B cell (primary cell): ENCODE data around the gene IZUMO1. TPM values are rescaled to one million over a fixed set of nuclear protein-coding genes. Genes with fewer than 3 reads are reported as not detected.

Source experiments
- ATAC-seq: fragments of 200-7000 bp; cut with Tn5 transposase; one replicate; pipeline ENCODE4 v1.10.0; 2021; ENCODE audit warnings: low read depth, mild to moderate bottlenecking, moderate number of reproducible peaks, moderate library complexity
- CTCF ChIA-PET: fragments of 350-600 bp; sonication (Branson Sonifier 250); formaldehyde crosslinking; loops from one replicate; lab custom pipeline; 2021; ENCODE audit warnings: antibody characterized with exemption, inconsistent platforms; lab: Charles Lee
- POLR2A ChIA-PET: fragments of 350-600 bp; sonication (Branson Sonifier 250); formaldehyde crosslinking; loops from one replicate; lab custom pipeline; 2021; ENCODE audit warnings: antibody characterized with exemption; lab: Charles Lee
- DNase-seq: peaks from one replicate; pipeline ENCODE4 v3.0.0; 2013
- H2AFZ ChIP-seq: 2 replicates; pipeline ENCODE4 v1.6.1; 2012; ENCODE audit warnings: mild to moderate bottlenecking, low read depth, low read length; ENCODE audit not compliant: insufficient read depth, poor library complexity, severe bottlenecking
- H3K27ac ChIP-seq, 2 donors: 1 replicate in 1 of 2; 2 replicates in 1 of 2; pipeline ENCODE4 v1.5.1; 2012 to 2013; ENCODE audit warnings: low read length in 2 of 2, mild to moderate bottlenecking in 2 of 2, moderate library complexity in 1 of 2
- H3K27me3 ChIP-seq, 4 experiments: fragments of 200-600 bp in 1 of 4; sonication (generic) in 1 of 4; replicated peaks in 1 of 4; 1 replicate in 2 of 4; 2 replicates in 2 of 4; pipeline versions ENCODE4 v1.6.1 to v1.7.0; 2013 to 2016; ENCODE audit warnings: low read length in 3 of 4, mild to moderate bottlenecking in 2 of 4, mixed read lengths in 1 of 4, moderate library complexity in 1 of 4; ENCODE audit not compliant: insufficient read depth in 4 of 4, control insufficient read depth in 3 of 4; ENCODE audit errors: control extremely low read depth in 1 of 4
- H3K36me3 ChIP-seq, 2 experiments: replicated peaks in 1 of 2; 1 replicate in 1 of 2; 2 replicates in 1 of 2; pipeline versions ENCODE4 v1.6.1 to v1.7.1; 2013; ENCODE audit warnings: low read length in 1 of 2; ENCODE audit not compliant: insufficient read depth in 2 of 2, control insufficient read depth in 1 of 2; ENCODE audit errors: control extremely low read depth in 1 of 2, extremely low read depth in 1 of 2
- H3K4me1 ChIP-seq, 2 donors: fragments of 200-600 bp in 1 of 2; sonication (generic) in 1 of 2; 1 replicate in 1 of 2; 2 replicates in 1 of 2; pipeline versions ENCODE4 v1.5.1 to v1.6.1; 2013 to 2017; ENCODE audit warnings: low read length in 2 of 2; ENCODE audit not compliant: control insufficient read depth in 2 of 2, insufficient read depth in 2 of 2
- H3K4me2 ChIP-seq: replicated peaks from 2 replicates; pipeline ENCODE3; 2012; ENCODE audit warnings: mild to moderate bottlenecking, low read depth, low read length; ENCODE audit not compliant: poor library complexity, severe bottlenecking
- H3K4me3 ChIP-seq, 5 experiments: fragments of 200-600 bp in 1 of 5; sonication (generic) in 1 of 5; 1 replicate in 3 of 5; 2 replicates in 2 of 5; pipeline versions ENCODE4 v1.5.1 to v1.7.0; 2011 to 2016; ENCODE audit warnings: low read length in 4 of 5, mild to moderate bottlenecking in 4 of 5, low read depth in 2 of 5, control low read depth in 1 of 5, moderate library complexity in 1 of 5; ENCODE audit not compliant: insufficient read depth in 1 of 5; ENCODE audit errors: control extremely low read depth in 1 of 5, extremely low read depth in 1 of 5
- H3K79me2 ChIP-seq: fragments of 200-600 bp; sonication (generic); one replicate; pipeline ENCODE4 v1.6.0; 2016; ENCODE audit warnings: low read length; ENCODE audit not compliant: control insufficient read depth, insufficient read depth
- H3K9ac ChIP-seq: fragments of 200-600 bp; sonication (generic); 2 replicates; pipeline ENCODE4 v1.6.1; 2017; ENCODE audit warnings: mild to moderate bottlenecking, low read length, moderate library complexity
- H3K9me3 ChIP-seq, 3 donors: one replicate each; pipeline versions ENCODE4 v1.6.1 to v1.7.1; 2013; ENCODE audit warnings: low read length in 2 of 3; ENCODE audit not compliant: control insufficient read depth in 2 of 3, insufficient read depth in 1 of 3; ENCODE audit errors: control extremely low read depth in 1 of 3
- H4K20me1 ChIP-seq: 2 replicates; pipeline ENCODE4 v1.6.0; 2012; ENCODE audit warnings: mild to moderate bottlenecking, low read length; ENCODE audit not compliant: insufficient read depth, control insufficient read depth, poor library complexity, severe bottlenecking
- H3K27ac Mint-ChIP-seq: one replicate; pipeline ENCODE4 v1.8.0; 2021; ENCODE audit warnings: mixed read lengths
- H3K27me3 Mint-ChIP-seq: one replicate; pipeline ENCODE4 v1.8.0; 2021; ENCODE audit warnings: mixed read lengths
- H3K4me1 Mint-ChIP-seq: one replicate; pipeline ENCODE4 v1.8.0; 2021; ENCODE audit warnings: mixed read lengths
- H3K4me3 Mint-ChIP-seq: one replicate; pipeline ENCODE4 v1.8.0; 2021; ENCODE audit warnings: mixed read lengths
- H3K9me3 Mint-ChIP-seq: one replicate; pipeline ENCODE4 v1.8.0; 2022; ENCODE audit warnings: mixed read lengths; ENCODE audit not compliant: insufficient read depth
- EZH2 ChIP-seq: IDR thresholded peaks from 2 replicates; pipeline ENCODE4 v1.6.1; 2012; ENCODE audit warnings: borderline replicate concordance, low read depth, mild to moderate bottlenecking, moderate library complexity, low read length; ENCODE audit not compliant: insufficient read depth, poor library complexity, severe bottlenecking
- WGBS: methylation state at CpG from one replicate; pipeline ENCODE4 v1.1.5; 2013; ENCODE audit warnings: missing lambda C conversion rate; ENCODE audit not compliant: insufficient coverage; 5-methylcytosine and 5-hydroxymethylcytosine counted together
- intact Hi-C: fragments of 100-400 bp; cut with micrococcal nuclease; formaldehyde crosslinking; loops from one replicate; pipeline ENCODE4 v1.10.0; 2022
- polyA plus RNA-seq: library from polyadenylated mRNA; depleted of rRNA; stranded (reverse); fragments of >200 nt; gene quantifications from 2 replicates; pipeline ENCODE4 v1.2.3, GENCODE V29; 2012
- total RNA-seq, 2 donors: library from RNA; stranded (reverse); fragments of 120-200 nt in 1 of 2; gene quantifications; 1 replicate in 1 of 2; 2 replicates in 1 of 2; pipeline versions ENCODE4 v1.2.3 to v1.2.4, GENCODE V29; 2013 to 2022
- TF ChIP-seq, protein P1 (sequence below): fragments of 200-600 bp; IDR thresholded peaks from one replicate; pipeline ENCODE4 v1.8.0; 2022; ENCODE audit warnings: antibody characterized with exemption, mild to moderate bottlenecking

The IZUMO1 gene
- total and polyA plus RNA-seq, 2 donors (not counting 1 experiment from before 2014, with no cell fraction given): not detected

DNA sequence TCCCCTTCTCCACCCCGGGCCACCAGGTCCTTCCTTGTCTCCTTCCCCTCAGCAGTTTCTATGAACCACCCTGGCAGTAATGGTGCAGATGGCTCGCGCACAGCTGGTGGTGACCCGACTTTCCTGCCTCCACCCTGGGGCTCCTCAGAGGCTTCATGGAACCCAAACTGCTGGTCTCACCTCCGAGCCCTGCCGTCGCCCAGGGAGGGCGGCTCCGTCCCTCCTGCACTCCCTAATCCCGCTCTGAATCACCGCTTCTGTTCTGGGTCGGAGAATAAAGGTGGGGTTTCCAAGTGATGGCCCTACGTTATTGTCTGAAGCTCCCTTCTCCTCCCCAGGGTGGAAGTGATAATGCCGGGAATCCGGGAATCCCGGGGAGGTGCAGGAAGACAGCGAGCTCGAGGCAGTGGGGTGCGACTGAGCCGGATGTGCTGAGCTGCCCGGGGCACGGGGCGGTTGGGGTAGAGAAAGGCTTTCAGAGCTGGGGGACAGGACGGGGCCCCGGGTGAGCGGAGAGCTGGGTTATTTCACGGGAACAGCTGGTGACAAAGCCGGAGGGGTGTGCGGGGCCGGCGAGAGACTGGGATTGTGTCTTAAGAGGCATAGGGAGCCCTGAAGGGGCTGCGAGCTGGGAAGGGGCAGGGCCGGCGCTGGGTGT is 50.2 kb downstream of the IZUMO1 start:
- peaks cover 0 to 26% (median 5%) of the 10 kb centered on the region in 4 experiments for H3K27me3 ChIP-seq
- Mint-ChIP-seq H3K4me1 (peaks cover 10% of the 10 kb centered on the region), H3K4me3 (peak overlapping the region; percentile 64), H3K9me3 (no peaks in the 10 kb centered on the region), H3K27ac (no peak overlapping the region), H3K27me3 (peaks cover 14% of the 10 kb centered on the region)
- H3K9ac ChIP-seq: peak overlapping the region; percentile 40
- peaks cover 0 to 8% (median 0%) of the 10 kb centered on the region in 3 donors for H3K9me3 ChIP-seq
- peaks cover 9 to 11% of the 10 kb centered on the region in 2 donors for H3K4me1 ChIP-seq
- H3K4me3 ChIP-seq: peak overlapping the region in 3 of 5 experiments; percentile 13 to 58 (median 31)
- CTCF ChIA-PET: interaction anchor here (0.6 to 1.3 kb wide), 3 partner anchors 92 to 599 kb away, joined by 3 read pairs; no protein-coding TSS in a partner anchor
- intact Hi-C loops: no loop called here
- POLR2A ChIA-PET: interaction anchor here (0.5 kb wide), 1 partner anchor 258 kb away, joined by 8 read pairs; the partner anchor contains the start of gene BAX
- no peak for TF ChIP-seq EZH2
- TF ChIP-seq, protein P1, sequence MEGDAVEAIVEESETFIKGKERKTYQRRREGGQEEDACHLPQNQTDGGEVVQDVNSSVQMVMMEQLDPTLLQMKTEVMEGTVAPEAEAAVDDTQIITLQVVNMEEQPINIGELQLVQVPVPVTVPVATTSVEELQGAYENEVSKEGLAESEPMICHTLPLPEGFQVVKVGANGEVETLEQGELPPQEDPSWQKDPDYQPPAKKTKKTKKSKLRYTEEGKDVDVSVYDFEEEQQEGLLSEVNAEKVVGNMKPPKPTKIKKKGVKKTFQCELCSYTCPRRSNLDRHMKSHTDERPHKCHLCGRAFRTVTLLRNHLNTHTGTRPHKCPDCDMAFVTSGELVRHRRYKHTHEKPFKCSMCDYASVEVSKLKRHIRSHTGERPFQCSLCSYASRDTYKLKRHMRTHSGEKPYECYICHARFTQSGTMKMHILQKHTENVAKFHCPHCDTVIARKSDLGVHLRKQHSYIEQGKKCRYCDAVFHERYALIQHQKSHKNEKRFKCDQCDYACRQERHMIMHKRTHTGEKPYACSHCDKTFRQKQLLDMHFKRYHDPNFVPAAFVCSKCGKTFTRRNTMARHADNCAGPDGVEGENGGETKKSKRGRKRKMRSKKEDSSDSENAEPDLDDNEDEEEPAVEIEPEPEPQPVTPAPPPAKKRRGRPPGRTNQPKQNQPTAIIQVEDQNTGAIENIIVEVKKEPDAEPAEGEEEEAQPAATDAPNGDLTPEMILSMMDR: no peak
- H3K79me2 ChIP-seq: no peaks in the 10 kb centered on the region
- no peak for ATAC-seq
- H2AFZ ChIP-seq: peak overlapping the region; percentile 56
- H4K20me1 ChIP-seq: no peaks in the 10 kb centered on the region
- no peak overlapping the region for H3K27ac ChIP-seq
- no peaks in the 10 kb centered on the region for H3K36me3 ChIP-seq
- DNase-seq: peak; percentile 35
- WGBS: 4% methylated on average over 25 of the region's 34 CpGs
- H3K4me2 ChIP-seq: peak overlapping the region; percentile 78

DNA sequence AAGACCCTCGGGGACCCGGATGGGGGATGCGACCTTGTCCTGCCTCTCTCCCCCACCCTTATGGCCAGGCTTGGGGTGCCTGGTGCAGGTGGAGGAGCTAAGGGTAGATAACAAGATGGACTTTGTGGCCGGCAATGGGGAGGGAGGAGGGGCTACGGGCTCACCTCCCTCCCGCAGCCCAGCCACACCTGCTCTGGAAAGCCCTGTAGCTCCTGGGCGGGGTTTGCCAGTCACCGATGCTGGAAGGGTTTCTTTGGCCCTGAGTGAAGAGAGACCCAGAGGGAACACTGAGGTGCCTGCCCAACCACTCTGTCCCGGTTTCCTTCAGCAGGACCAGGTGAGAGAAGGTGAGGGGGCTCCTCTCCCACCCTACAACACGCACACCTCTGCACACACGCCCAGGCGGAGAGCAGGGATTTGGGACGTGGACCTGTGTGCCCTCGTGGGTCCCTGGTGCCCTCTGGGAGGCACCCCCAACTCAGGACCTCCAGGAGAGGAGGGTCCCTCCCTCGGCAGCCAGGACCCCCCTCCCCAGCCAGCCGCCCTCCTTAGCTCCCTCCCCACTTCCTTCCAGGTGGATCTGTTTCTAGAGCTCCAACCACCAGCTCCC is 50.9 kb downstream of the IZUMO1 start, which contains the start of gene FUT2:
Gene FUT2 (plus strand): TSS at position 229 of the 610 bp plus-strand sequence. CDS start 6,986 bp downstream, outside the sequence.
- Histone ChIP-seq H3K4me3 (peak within 1 kb of the TSS in 3 of 5 experiments; percentile 13 to 58 (median 31)), H3K9ac (peak within 1 kb of the TSS; percentile 40), H3K27me3 (peaks cover 0 to 26% (median 5%) of the 10 kb centered on the region in 4 experiments), H4K20me1 (no peaks in the 10 kb centered on the region), H3K79me2 (no peaks in the 10 kb centered on the region), H3K9me3 (peaks cover 0 to 8% (median 0%) of the 10 kb centered on the region in 3 donors), H3K27ac (no peak within 1 kb of the TSS), H3K4me1 (peaks cover 9 to 11% of the 10 kb centered on the region in 2 donors), H2AFZ (peak within 1 kb of the TSS; percentile 56), H3K36me3 (no peaks in the 10 kb centered on the region), H3K4me2 (peak within 1 kb of the TSS; percentile 78)
- H3K9me3 Mint-ChIP-seq: no peaks in the 10 kb centered on the region
- no peak within 1 kb of the TSS for H3K27ac Mint-ChIP-seq
- intact Hi-C loops: no loop called here
- peaks cover 10% of the 10 kb centered on the region for H3K4me1 Mint-ChIP-seq
- WGBS: 31% methylated on average over 9 of the region's 16 CpGs
- ChIA-PET CTCF (interaction anchor here (0.6 to 1.3 kb wide), 3 partner anchors 15 to 263 kb away, joined by 3 to 7 read pairs (median 3); no protein-coding TSS in a partner anchor), POLR2A (no interaction called here)
- peak within 1 kb of the TSS; percentile 64 for H3K4me3 Mint-ChIP-seq
- TF ChIP-seq, protein P1: no peak
- no peak for TF ChIP-seq EZH2
- ATAC-seq (no peak), DNase-seq (no peak)
- peaks cover 14% of the 10 kb centered on the region for H3K27me3 Mint-ChIP-seq
